Mucosa of rectum (tissue), 2 donors: ENCODE results near the gene FAM13C.

Source experiments
- H3K27ac ChIP-seq, 2 donors: one replicate each; pipeline ENCODE4 v1.7.0; 2013; ENCODE audit warnings: inconsistent platforms in 2 of 2, low read depth in 2 of 2, low read length in 2 of 2
- H3K27me3 ChIP-seq, 2 donors: one replicate each; pipeline ENCODE4 v1.7.0; 2013; ENCODE audit warnings: low read length in 2 of 2; ENCODE audit not compliant: control insufficient read depth in 2 of 2, insufficient read depth in 2 of 2
- H3K36me3 ChIP-seq, 2 donors: one replicate each; pipeline ENCODE4 v1.7.0; 2013; ENCODE audit warnings: low read length in 2 of 2; ENCODE audit not compliant: control insufficient read depth in 2 of 2, insufficient read depth in 2 of 2
- H3K4me1 ChIP-seq, 2 donors: one replicate each; pipeline ENCODE4 v1.7.0; 2013; ENCODE audit warnings: low read length in 2 of 2, mild to moderate bottlenecking in 1 of 2; ENCODE audit not compliant: control insufficient read depth in 2 of 2, insufficient read depth in 2 of 2
- H3K4me3 ChIP-seq, 2 donors: one replicate each; pipeline ENCODE4 v1.7.0; 2013; ENCODE audit warnings: low read length in 2 of 2
- H3K9ac ChIP-seq, 2 donors: one replicate each; pipeline ENCODE4 v1.7.0; 2013; ENCODE audit warnings: low read length in 2 of 2, low read depth in 1 of 2, mild to moderate bottlenecking in 1 of 2
- H3K9me3 ChIP-seq, 2 donors: one replicate each; pipeline ENCODE4 v1.7.0; 2013; ENCODE audit warnings: low read length in 2 of 2; ENCODE audit not compliant: control insufficient read depth in 2 of 2
- donor health status: healthy.
- donor health status: Normal muscosa, but diverticular disease.

Gene FAM13C

DNA sequence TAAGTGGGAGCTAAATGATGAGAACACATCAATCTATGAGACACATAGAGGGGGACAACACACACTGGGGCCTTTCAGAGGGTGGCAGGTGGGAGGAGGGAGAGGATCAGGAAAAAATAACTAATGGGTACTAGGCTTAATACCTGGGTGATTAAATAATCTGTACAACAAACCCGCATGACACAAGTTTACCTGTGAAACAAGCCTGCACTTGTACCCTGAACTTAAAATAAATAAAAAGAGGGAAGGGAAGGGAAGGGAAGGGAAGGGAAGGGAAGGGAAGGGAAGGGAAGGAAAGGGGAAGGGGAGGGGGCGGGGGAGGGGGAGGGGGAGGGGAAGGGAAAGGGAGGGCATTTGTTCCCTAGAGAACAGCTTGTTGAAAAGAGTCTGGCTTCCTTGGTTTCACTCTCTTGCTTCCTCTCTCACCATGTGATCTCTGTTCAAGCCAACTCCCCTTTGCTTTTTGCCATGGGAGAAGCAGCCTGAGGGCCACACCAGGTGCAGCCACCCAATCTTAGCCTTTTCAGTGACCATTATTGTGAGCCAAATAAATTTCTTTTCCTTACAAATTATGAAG, 57.7 kb downstream of the FAM13C start:
- no peaks in the 10 kb centered on the region for H3K27me3 ChIP-seq
- H3K36me3 ChIP-seq = no peaks in the 10 kb centered on the region
- H3K27ac ChIP-seq = no peak overlapping the region

GRCh38 chr10:59303018-59303417, 59.3 kb downstream of the FAM13C start:
- Histone ChIP-seq H3K4me3 (no peak overlapping the region), H3K9me3 (no peaks in the 10 kb centered on the region), H3K27me3 (no peaks in the 10 kb centered on the region), H3K4me1 (no peaks in the 10 kb centered on the region), H3K9ac (no peak overlapping the region), H3K27ac (no peak overlapping the region), H3K36me3 (no peaks in the 10 kb centered on the region)

More for the DNA sequence above, 57.7 kb downstream of the FAM13C start:
- Histone ChIP-seq H3K4me1 (no peaks in the 10 kb centered on the region), H3K9me3 (no peaks in the 10 kb centered on the region), H3K4me3 (no peak overlapping the region), H3K9ac (no peak overlapping the region)

DNA sequence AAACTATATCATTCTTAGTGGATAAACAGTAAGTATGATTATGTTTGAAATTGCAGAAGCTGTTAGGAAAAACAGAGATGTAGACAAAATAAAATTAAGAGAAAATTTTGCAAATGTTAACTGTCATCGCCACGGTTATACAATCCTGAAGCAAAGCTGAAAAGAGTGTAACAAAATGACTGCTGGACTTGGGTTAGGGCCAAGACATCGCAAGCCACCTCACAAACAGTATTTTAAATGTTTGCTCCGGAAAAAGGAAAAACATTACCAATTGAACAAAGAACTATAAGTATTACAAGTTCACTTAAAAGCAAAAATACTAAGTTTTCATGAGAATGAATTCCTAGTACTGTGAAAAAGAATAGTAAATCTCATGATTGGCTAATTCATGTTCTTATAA, 60.0 kb downstream of the FAM13C start:
- Histone ChIP-seq H3K27me3 (no peaks in the 10 kb centered on the region), H3K36me3 (no peaks in the 10 kb centered on the region), H3K4me1 (no peaks in the 10 kb centered on the region), H3K27ac (no peak overlapping the region), H3K4me3 (no peak overlapping the region), H3K9ac (no peak overlapping the region), H3K9me3 (no peaks in the 10 kb centered on the region)

- Histone ChIP-seq H3K9me3 (no peaks in the 10 kb centered on the region), H3K36me3 (no peaks in the 10 kb centered on the region), H3K27ac (no peak overlapping the region), H3K4me3 (no peak overlapping the region), H3K27me3 (no peaks in the 10 kb centered on the region), H3K9ac (no peak overlapping the region), H3K4me1 (no peaks in the 10 kb centered on the region)
Observed at GRCh38 chr10:59301067-59301754, 61.1 kb downstream of the FAM13C start.

- no peaks in the 10 kb centered on the region for H3K4me1 ChIP-seq
- H3K9ac ChIP-seq = no peak overlapping the region
- no peak overlapping the region for H3K27ac ChIP-seq
- no peaks in the 10 kb centered on the region for H3K36me3 ChIP-seq
- H3K27me3 ChIP-seq = no peaks in the 10 kb centered on the region
- H3K4me3 ChIP-seq = no peak overlapping the region
- H3K9me3 ChIP-seq = no peaks in the 10 kb centered on the region
Observed at GRCh38 chr10:59300386-59300785, 62.0 kb downstream of the FAM13C start.

DNA sequence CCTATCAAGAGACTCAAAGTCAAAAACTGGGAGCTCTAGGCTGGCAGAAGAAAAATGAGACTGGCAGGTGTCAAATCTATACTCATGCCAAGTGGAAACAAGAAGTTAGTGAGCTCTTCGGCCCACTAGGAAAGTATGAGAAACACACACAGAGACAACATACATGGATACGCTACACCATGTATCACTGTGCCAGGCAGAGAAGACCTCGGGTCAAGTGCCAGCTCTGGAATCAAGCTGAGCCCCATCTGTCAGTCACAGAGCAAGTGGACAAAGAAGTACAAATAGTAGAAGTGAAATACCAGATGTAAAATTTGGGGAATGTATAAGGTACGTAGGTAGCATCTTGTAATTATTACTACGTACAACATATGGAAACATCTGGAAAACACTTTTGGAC, 62.4 kb downstream of the FAM13C start:
- no peaks in the 10 kb centered on the region for H3K4me1 ChIP-seq

GRCh38 chr10:59290448-59290847, 71.9 kb downstream of the FAM13C start:
- H3K9ac ChIP-seq = no peak overlapping the region
- no peaks in the 10 kb centered on the region for H3K36me3 ChIP-seq
- H3K27me3 ChIP-seq = no peaks in the 10 kb centered on the region
- no peak overlapping the region for H3K4me3 ChIP-seq
- H3K9me3 ChIP-seq = no peaks in the 10 kb centered on the region
- no peaks in the 10 kb centered on the region for H3K4me1 ChIP-seq
- H3K27ac ChIP-seq = no peak overlapping the region

More for the DNA sequence above, 62.4 kb downstream of the FAM13C start:
- Histone ChIP-seq H3K9me3 (no peaks in the 10 kb centered on the region), H3K36me3 (no peaks in the 10 kb centered on the region), H3K9ac (no peak overlapping the region), H3K27ac (no peak overlapping the region), H3K27me3 (no peaks in the 10 kb centered on the region), H3K4me3 (no peak overlapping the region)

DNA sequence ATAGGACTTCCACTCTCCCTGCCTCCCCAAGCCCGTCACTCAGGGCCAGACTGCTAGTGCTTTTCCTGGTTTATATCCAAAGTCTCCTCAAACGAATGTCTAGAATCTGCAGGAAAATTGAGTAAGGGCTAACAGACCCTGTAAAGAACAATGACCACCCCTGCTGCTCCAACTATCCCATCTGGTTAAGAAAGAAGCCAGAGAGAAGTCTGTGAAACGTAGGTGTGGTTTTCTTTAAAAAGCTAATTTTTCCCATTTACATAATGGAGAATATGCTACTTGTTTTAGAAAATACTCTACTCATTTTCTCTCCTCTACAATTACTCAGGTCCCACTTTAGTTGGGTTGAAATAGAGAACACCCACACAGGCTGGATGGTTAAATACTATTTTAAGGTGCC, 72.5 kb downstream of the FAM13C start:
- H3K9me3 ChIP-seq = no peaks in the 10 kb centered on the region
- no peak overlapping the region for H3K4me3 ChIP-seq
- H3K9ac ChIP-seq = no peak overlapping the region
- H3K27ac ChIP-seq = no peak overlapping the region
- H3K36me3 ChIP-seq = no peaks in the 10 kb centered on the region
- no peaks in the 10 kb centered on the region for H3K4me1 ChIP-seq
- no peaks in the 10 kb centered on the region for H3K27me3 ChIP-seq

GRCh38 chr10:59287587-59288255, 74.6 kb downstream of the FAM13C start:
- H3K9ac ChIP-seq = no peak overlapping the region

GRCh38 chr10:59285848-59286247, 76.5 kb downstream of the FAM13C start:
- H3K4me1 ChIP-seq = no peaks in the 10 kb centered on the region
- no peak overlapping the region for H3K4me3 ChIP-seq
- H3K36me3 ChIP-seq = no peaks in the 10 kb centered on the region
- H3K27me3 ChIP-seq = no peaks in the 10 kb centered on the region
- no peak overlapping the region for H3K9ac ChIP-seq
- no peaks in the 10 kb centered on the region for H3K9me3 ChIP-seq
- no peak overlapping the region for H3K27ac ChIP-seq

More at GRCh38 chr10:59287587-59288255, 74.6 kb downstream of the FAM13C start:
- Histone ChIP-seq H3K4me3 (no peak overlapping the region), H3K4me1 (no peaks in the 10 kb centered on the region), H3K27ac (no peak overlapping the region), H3K9me3 (no peaks in the 10 kb centered on the region), H3K36me3 (no peaks in the 10 kb centered on the region), H3K27me3 (no peaks in the 10 kb centered on the region)
